ENCODE measurements around the gene MIS18BP1.
"Not testable (repeated sequence)": the region's sequence is repeated elsewhere in the genome, so short reads cannot be mapped to it uniquely, and the experiment has no call there.

Gene MIS18BP1

GRCh38 chr14:45227566-45227965 lies 25.4 kb downstream of the MIS18BP1 start:
- Histone ChIP-seq H3K9me3 (ENCODE audit: insufficient read depth, low read length) (no peaks in the 10 kb centered on the region), H3K27me3 (ENCODE audit: low read depth, low read length) (no peaks in the 10 kb centered on the region), H3K4me1 (ENCODE audit: low read length) (no peaks in the 10 kb centered on the region; the same call in 1 of the 2 replicates), H3K4me2 (ENCODE audit: low read length) (no peak overlapping the region), H3K4me3 (ENCODE audit: low read length) (no peak overlapping the region), H3K36me3 (replicated peaks; ENCODE audit: low read depth, low read length) (peaks cover 70% of the 10 kb centered on the region), H3K27ac (ENCODE audit: low read length) (no peak overlapping the region), H3K79me2 (ENCODE audit: low read length) (peaks cover 26% of the 10 kb centered on the region), H4K20me1 (ENCODE audit: insufficient read depth, low read length) (no peaks in the 10 kb centered on the region), H2AFZ (ENCODE audit: low read depth, low read length) (no peak overlapping the region), H3K9ac (ENCODE audit: low read length) (no peak overlapping the region)
- TF ChIP-seq EZH2phosphoT487 (IDR thresholded peaks at IDR 0.05; ENCODE audit: low read depth) (no peak), CTCF (IDR thresholded peaks at IDR 0.05; ENCODE audit: low read depth, low read length) (no peak)

- H3K9ac ChIP-seq (ENCODE audit: low read length): no peak overlapping the region
- no peaks in the 10 kb centered on the region for H4K20me1 ChIP-seq (ENCODE audit: insufficient read depth, low read length)
- H3K4me3 ChIP-seq (ENCODE audit: low read length): no peak overlapping the region
- H2AFZ ChIP-seq (ENCODE audit: low read depth, low read length): no peak overlapping the region
- TF ChIP-seq CTCF (IDR thresholded peaks at IDR 0.05; ENCODE audit: low read depth, low read length) (no peak), EZH2phosphoT487 (IDR thresholded peaks at IDR 0.05; ENCODE audit: low read depth) (no peak)
- H3K79me2 ChIP-seq (ENCODE audit: low read length): peaks cover 3% of the 10 kb centered on the region
- H3K9me3 ChIP-seq (ENCODE audit: insufficient read depth, low read length): no peaks in the 10 kb centered on the region
- no peak overlapping the region for H3K27ac ChIP-seq (ENCODE audit: low read length)
- peaks cover 59% of the 10 kb centered on the region for H3K36me3 ChIP-seq (replicated peaks; ENCODE audit: low read depth, low read length)
- no peak overlapping the region for H3K4me2 ChIP-seq (ENCODE audit: low read length)
- H3K27me3 ChIP-seq (ENCODE audit: low read depth, low read length): no peaks in the 10 kb centered on the region
- H3K4me1 ChIP-seq (ENCODE audit: low read length): no peaks in the 10 kb centered on the region; the same call in 1 of the 2 replicates
Observed at GRCh38 chr14:45222485-45223262, 30.3 kb downstream of the MIS18BP1 start.

GRCh38 chr14:45214341-45214740 lies 38.7 kb downstream of the MIS18BP1 start:
- H3K27me3 ChIP-seq (ENCODE audit: low read depth, low read length); H2AFZ ChIP-seq (ENCODE audit: low read depth, low read length); H3K4me2 ChIP-seq (ENCODE audit: low read length); H3K9me3 ChIP-seq (ENCODE audit: insufficient read depth, low read length); H3K79me2 ChIP-seq (ENCODE audit: low read length); H3K9ac ChIP-seq (ENCODE audit: low read length); H3K4me3 ChIP-seq (ENCODE audit: low read length); H3K27ac ChIP-seq (ENCODE audit: low read length); H3K4me1 ChIP-seq (ENCODE audit: low read length); H4K20me1 ChIP-seq (ENCODE audit: insufficient read depth, low read length): not testable (repeated sequence)
- H3K36me3 ChIP-seq (replicated peaks; ENCODE audit: low read depth, low read length): peaks cover 52% of the 10 kb centered on the region

GRCh38 chr14:45213716-45214115 lies 39.3 kb downstream of the MIS18BP1 start:
- H3K4me1 ChIP-seq (ENCODE audit: low read length): not testable (repeated sequence)
- H3K36me3 ChIP-seq (replicated peaks; ENCODE audit: low read depth, low read length): peaks cover 54% of the 10 kb centered on the region

GRCh38 chr14:45212231-45212630 lies 40.8 kb downstream of the MIS18BP1 start:
- no peaks in the 10 kb centered on the region for H3K27me3 ChIP-seq (ENCODE audit: low read depth, low read length)
- H3K36me3 ChIP-seq (replicated peaks; ENCODE audit: low read depth, low read length): peaks cover 56% of the 10 kb centered on the region
- no peak overlapping the region for H3K9ac ChIP-seq (ENCODE audit: low read length)
- no peaks in the 10 kb centered on the region for H4K20me1 ChIP-seq (ENCODE audit: insufficient read depth, low read length)
- H3K4me1 ChIP-seq (ENCODE audit: low read length): no peaks in the 10 kb centered on the region
- no peak overlapping the region for H3K4me3 ChIP-seq (ENCODE audit: low read length)
- TF ChIP-seq CTCF (IDR thresholded peaks at IDR 0.05; ENCODE audit: low read depth, low read length) (no peak), EZH2phosphoT487 (IDR thresholded peaks at IDR 0.05; ENCODE audit: low read depth) (no peak)
- H3K79me2 ChIP-seq (ENCODE audit: low read length): no peaks in the 10 kb centered on the region
- H3K27ac ChIP-seq (ENCODE audit: low read length): no peak overlapping the region
- no peaks in the 10 kb centered on the region for H3K9me3 ChIP-seq (ENCODE audit: insufficient read depth, low read length)
- H3K4me2 ChIP-seq (ENCODE audit: low read length): no peak overlapping the region
- no peak overlapping the region for H2AFZ ChIP-seq (ENCODE audit: low read depth, low read length)

More at GRCh38 chr14:45213716-45214115, 39.3 kb downstream of the MIS18BP1 start:
- H2AFZ ChIP-seq (ENCODE audit: low read depth, low read length); H3K9ac ChIP-seq (ENCODE audit: low read length); H3K27ac ChIP-seq (ENCODE audit: low read length); H4K20me1 ChIP-seq (ENCODE audit: insufficient read depth, low read length); H3K4me2 ChIP-seq (ENCODE audit: low read length); H3K27me3 ChIP-seq (ENCODE audit: low read depth, low read length); H3K9me3 ChIP-seq (ENCODE audit: insufficient read depth, low read length); H3K79me2 ChIP-seq (ENCODE audit: low read length); H3K4me3 ChIP-seq (ENCODE audit: low read length): not testable (repeated sequence)
